ENCODE results near the gene EXOSC7.

The EXOSC7 gene

GRCh38 chr3:44976002-44976815 lies at the start of gene EXOSC7, which contains the start of gene ZDHHC3:
TSS of gene EXOSC7 (plus strand) at chr3:44976244. CDS start at chr3:44976278, 34 bp downstream.
TSS of gene ZDHHC3 (minus strand) at chr3:44976174. CDS start at chr3:44959436, 16,738 bp downstream.
- TF ChIP-seq TCF12 (IDR thresholded peaks at IDR 0.05; ENCODE audit: low read depth): peak; percentile 45; the same call in 1 of the 2 replicates
- peak; percentile 96 for TF ChIP-seq YY1 (IDR thresholded peaks at IDR 0.05; ENCODE audit: low read depth)
- TF ChIP-seq USF1 (IDR thresholded peaks at IDR 0.05): no peak; the same call in 1 of the 2 replicates
- TF ChIP-seq NFIC (IDR thresholded peaks at IDR 0.05): no peak
- no peak for TF ChIP-seq REST (IDR thresholded peaks at IDR 0.05; ENCODE audit: low read depth)
- TF ChIP-seq RAD21 (IDR thresholded peaks at IDR 0.05; ENCODE audit: low read depth): no peak
- no peak for TF ChIP-seq CEBPB (IDR thresholded peaks at IDR 0.05)
- TF ChIP-seq ZBTB7A (IDR thresholded peaks at IDR 0.05; ENCODE audit: low read depth): no peak
- no peak for TF ChIP-seq EP300 (IDR thresholded peaks at IDR 0.05; ENCODE audit: borderline replicate concordance)
- peak; percentile 17; the same call in 1 of the 2 replicates for TF ChIP-seq TEAD4 (IDR thresholded peaks at IDR 0.05)
- TF ChIP-seq TAF1 (IDR thresholded peaks at IDR 0.05; ENCODE audit: low read depth): peak; percentile 93
- peak; percentile 94 for TF ChIP-seq CREB1 (IDR thresholded peaks at IDR 0.05; ENCODE audit: low read depth)
- peak; percentile 75 for TF ChIP-seq MAX (IDR thresholded peaks at IDR 0.05)
- no peak for TF ChIP-seq EGR1 (IDR thresholded peaks at IDR 0.05)
- no peak for TF ChIP-seq FOXM1 (IDR thresholded peaks at IDR 0.05; ENCODE audit: borderline replicate concordance, low read depth)

- TF ChIP-seq TAF1 (IDR thresholded peaks at IDR 0.05; ENCODE audit: low read depth): no peak
- no peak for TF ChIP-seq TEAD4 (IDR thresholded peaks at IDR 0.05)
- no peak for TF ChIP-seq MAX (IDR thresholded peaks at IDR 0.05)
- no peak for TF ChIP-seq REST (IDR thresholded peaks at IDR 0.05; ENCODE audit: low read depth)
- TF ChIP-seq RAD21 (IDR thresholded peaks at IDR 0.05; ENCODE audit: low read depth): no peak
- no peak for TF ChIP-seq FOXM1 (IDR thresholded peaks at IDR 0.05; ENCODE audit: borderline replicate concordance, low read depth)
- TF ChIP-seq USF1 (IDR thresholded peaks at IDR 0.05): no peak
Measured at GRCh38 chr3:44926921-44927320, 49.1 kb upstream of the EXOSC7 start.

- TF ChIP-seq CREB1 (IDR thresholded peaks at IDR 0.05; ENCODE audit: low read depth) (no peak), TAF1 (IDR thresholded peaks at IDR 0.05; ENCODE audit: low read depth) (no peak), CEBPB (IDR thresholded peaks at IDR 0.05) (no peak)
Measured at GRCh38 chr3:44927371-44927770, 48.7 kb upstream of the EXOSC7 start.

GRCh38 chr3:44929782-44930181 lies 46.3 kb upstream of the EXOSC7 start:
- TF ChIP-seq CEBPB (IDR thresholded peaks at IDR 0.05): no peak
- no peak for TF ChIP-seq MAX (IDR thresholded peaks at IDR 0.05)

- TF ChIP-seq ZBTB7A (IDR thresholded peaks at IDR 0.05; ENCODE audit: low read depth): no peak
Measured at GRCh38 chr3:44930911-44931310, 45.1 kb upstream of the EXOSC7 start.

- TF ChIP-seq TEAD4 (IDR thresholded peaks at IDR 0.05) (no peak), CEBPB (IDR thresholded peaks at IDR 0.05) (no peak), RAD21 (IDR thresholded peaks at IDR 0.05; ENCODE audit: low read depth) (no peak), EGR1 (IDR thresholded peaks at IDR 0.05) (no peak), EP300 (IDR thresholded peaks at IDR 0.05; ENCODE audit: borderline replicate concordance) (no peak), FOXM1 (IDR thresholded peaks at IDR 0.05; ENCODE audit: borderline replicate concordance, low read depth) (no peak), ZBTB7A (IDR thresholded peaks at IDR 0.05; ENCODE audit: low read depth) (no peak), TCF12 (IDR thresholded peaks at IDR 0.05; ENCODE audit: low read depth) (no peak), USF1 (IDR thresholded peaks at IDR 0.05) (no peak), MAX (IDR thresholded peaks at IDR 0.05) (no peak), CREB1 (IDR thresholded peaks at IDR 0.05; ENCODE audit: low read depth) (no peak), YY1 (IDR thresholded peaks at IDR 0.05; ENCODE audit: low read depth) (no peak)
Measured at GRCh38 chr3:44931791-44932190, 44.3 kb upstream of the EXOSC7 start.
